Heart right ventricle (tissue), 16 donors: Measurements from ENCODE around the gene PAPLN. TPM values are rescaled to one million over a fixed set of nuclear protein-coding genes. Genes with fewer than 3 reads are reported as not detected.

Source experiments
- ATAC-seq, 8 donors: fragments of 200-7000 bp; cut with Tn5 transposase; one replicate each; pipeline ENCODE4 v1.9.1; 2020; ENCODE audit warnings: mild to moderate bottlenecking in 8 of 8, moderate library complexity in 8 of 8, moderate number of reproducible peaks in 1 of 8
- DNase-seq, 2 donors: peaks; one replicate each; pipeline ENCODE4 v3.0.0-alpha.2; 2020
- H3K27ac ChIP-seq, 10 donors: fragments of 200-600 bp; sonication (generic) in 2 of 10; one replicate each; pipeline versions ENCODE4 v1.5.0 to v1.8.0; 2020 to 2022; ENCODE audit warnings: mild to moderate bottlenecking in 3 of 10
- H3K27me3 ChIP-seq, 7 donors: fragments of 200-600 bp; one replicate each; pipeline ENCODE4 v1.8.0; 2021 to 2022; ENCODE audit warnings: mild to moderate bottlenecking in 2 of 7
- H3K36me3 ChIP-seq, 9 donors: fragments of 200-600 bp; sonication (generic) in 1 of 9; one replicate each; pipeline versions ENCODE4 v1.5.0 to v1.8.0; 2020 to 2022; ENCODE audit warnings: mild to moderate bottlenecking in 2 of 9
- H3K4me1 ChIP-seq, 9 donors: fragments of 200-600 bp; sonication (generic) in 1 of 9; one replicate each; pipeline versions ENCODE4 v1.5.0 to v1.8.0; 2020 to 2022; ENCODE audit warnings: mild to moderate bottlenecking in 4 of 9
- H3K4me3 ChIP-seq, 10 donors: fragments of 200-600 bp; sonication (generic) in 2 of 10; one replicate each; pipeline versions ENCODE4 v1.5.0 to v1.8.0; 2020 to 2022; ENCODE audit warnings: mild to moderate bottlenecking in 7 of 10, moderate library complexity in 2 of 10
- H3K9me3 ChIP-seq, 11 donors: fragments of 200-600 bp in 10 of 11; sonication (generic) in 2 of 11; one replicate each; pipeline versions ENCODE4 v1.5.0 to v1.8.0; 2013 to 2022; ENCODE audit warnings: mild to moderate bottlenecking in 2 of 11, control low read depth in 1 of 11, moderate library complexity in 1 of 11
- WGBS, 2 donors: extraction: QIAGEN DNeasy Blood & Tissue Kit; methylation state at CpG; one replicate each; pipeline ENCODE4 v1.1.7; 2013; ENCODE audit warnings: inconsistent platforms in 1 of 2; 5-methylcytosine and 5-hydroxymethylcytosine counted together
- intact Hi-C, 10 donors: fragments of 100-400 bp; cut with DNase I; formaldehyde crosslinking; loops; one replicate each; pipeline versions ENCODE4 v1.11.1 to v1.14.2; 2022
- polyA plus RNA-seq, 2 donors: library from polyadenylated mRNA; stranded (reverse); fragments of 200-250 nt; gene quantifications; one replicate each; pipeline ENCODE4 v1.2.3, GENCODE V29; 2013
- total RNA-seq, 10 donors: library from RNA; stranded (reverse); fragmentation: NEBNext Ultra II Directional in 3 of 10; extraction: Animal tissue kit (Norgen Biotek cat#: 25700) in 3 of 10; gene quantifications; one replicate each; pipeline versions ENCODE4 v1.2.1 to v1.2.4, GENCODE V29; 2021 to 2023
- TF ChIP-seq, protein P1 (sequence below), 9 donors: fragments of 200-600 bp; sonication (generic) in 2 of 9; IDR thresholded peaks; one replicate each; pipeline versions ENCODE4 v1.5.0 to v1.8.0; 2021 to 2022; ENCODE audit warnings: antibody characterized with exemption in 9 of 9, mild to moderate bottlenecking in 5 of 9, moderate library complexity in 1 of 9
- donor health status: Arrhythmogenic right ventricular cardiomyopathy.
- donor health status: ischemic (EF 13 %, LVEDD 7.1; RV severe dilation, severe dysfunction).
- donor health status: healthy with polysubstance abuse.
- donor health status: DM: no; HTN: yes; CAD: no.
- donor health status: DM: no; HTN: no; CAD: no.
- donor health status: ischemic (EF 25% LVEDD 6.9; RV normal size, moderate dysfunction).
- donor health status: ischemic (EF 25% LVEDD 5.7; RV mildly dilated, moderate dysfunction).
- donor health status: healthy.
- donor health status: DM: yes; HTN: yes; CAD: no.
- donor health status: Ischemic cardiomyopathy.
- donor health status: ischemic (EF 35%, LVEDD 5.7; RV mildly dilated, moderate dysfunction).
- donor health status: nonischemic (EF 11% LVEDD 7.7; RV severe dilation, severe dysfunction).
- donor health status: DM: yes; HTN: yes; CAD: no.
- donor health status: PGD.
- donor health status: ischemic (EF 29% LVEDD 5.4; RV normal size, mild dysfunction).
- donor health status: nonischemic (EF 23%, LVEDD 6.1; RV moderate dilation, normal function).

Gene PAPLN
- total and polyA plus RNA-seq, 12 donors = 0.64 to 4.1 (median 1.8) TPM

DNA sequence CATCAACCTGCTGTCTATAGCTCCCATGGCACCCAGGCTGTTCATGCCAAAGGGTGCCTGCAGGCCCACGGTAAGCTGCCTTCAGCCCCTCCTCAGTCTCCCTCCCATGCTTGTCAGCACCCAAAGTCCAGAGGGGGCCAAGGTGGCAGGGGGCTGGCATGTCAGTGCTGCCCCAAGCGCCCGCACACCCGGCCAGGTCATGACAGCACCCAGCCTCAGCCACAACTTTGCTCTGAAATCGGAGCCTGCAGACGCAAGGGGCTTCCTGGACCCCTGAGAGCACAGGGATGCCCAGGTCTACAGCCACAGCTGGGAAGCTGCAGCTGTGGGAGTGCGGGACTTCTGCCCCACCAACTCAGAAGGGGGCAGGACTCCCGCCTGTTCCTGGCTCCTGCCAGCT lies 28.5 kb upstream of the PAPLN start:
- DNase-seq (no peak), ATAC-seq (no peak)
- WGBS, 2 donors = 99% methylated on average over 8 of the region's 8 CpGs
- Histone ChIP-seq H3K27me3 (no peaks in the 10 kb centered on the region), H3K9me3 (no peaks in the 10 kb centered on the region), H3K4me1 (peaks cover 0 to 2% (median 0%) of the 10 kb centered on the region in 9 donors), H3K4me3 (no peak overlapping the region), H3K27ac (no peak overlapping the region), H3K36me3 (peaks cover 0 to 99% (median 50%) of the 10 kb centered on the region in 9 donors)
- TF ChIP-seq, protein P1, sequence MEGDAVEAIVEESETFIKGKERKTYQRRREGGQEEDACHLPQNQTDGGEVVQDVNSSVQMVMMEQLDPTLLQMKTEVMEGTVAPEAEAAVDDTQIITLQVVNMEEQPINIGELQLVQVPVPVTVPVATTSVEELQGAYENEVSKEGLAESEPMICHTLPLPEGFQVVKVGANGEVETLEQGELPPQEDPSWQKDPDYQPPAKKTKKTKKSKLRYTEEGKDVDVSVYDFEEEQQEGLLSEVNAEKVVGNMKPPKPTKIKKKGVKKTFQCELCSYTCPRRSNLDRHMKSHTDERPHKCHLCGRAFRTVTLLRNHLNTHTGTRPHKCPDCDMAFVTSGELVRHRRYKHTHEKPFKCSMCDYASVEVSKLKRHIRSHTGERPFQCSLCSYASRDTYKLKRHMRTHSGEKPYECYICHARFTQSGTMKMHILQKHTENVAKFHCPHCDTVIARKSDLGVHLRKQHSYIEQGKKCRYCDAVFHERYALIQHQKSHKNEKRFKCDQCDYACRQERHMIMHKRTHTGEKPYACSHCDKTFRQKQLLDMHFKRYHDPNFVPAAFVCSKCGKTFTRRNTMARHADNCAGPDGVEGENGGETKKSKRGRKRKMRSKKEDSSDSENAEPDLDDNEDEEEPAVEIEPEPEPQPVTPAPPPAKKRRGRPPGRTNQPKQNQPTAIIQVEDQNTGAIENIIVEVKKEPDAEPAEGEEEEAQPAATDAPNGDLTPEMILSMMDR (IDR thresholded peaks at IDR 0.05) = no peak
- intact Hi-C loops = no loop called here

DNA sequence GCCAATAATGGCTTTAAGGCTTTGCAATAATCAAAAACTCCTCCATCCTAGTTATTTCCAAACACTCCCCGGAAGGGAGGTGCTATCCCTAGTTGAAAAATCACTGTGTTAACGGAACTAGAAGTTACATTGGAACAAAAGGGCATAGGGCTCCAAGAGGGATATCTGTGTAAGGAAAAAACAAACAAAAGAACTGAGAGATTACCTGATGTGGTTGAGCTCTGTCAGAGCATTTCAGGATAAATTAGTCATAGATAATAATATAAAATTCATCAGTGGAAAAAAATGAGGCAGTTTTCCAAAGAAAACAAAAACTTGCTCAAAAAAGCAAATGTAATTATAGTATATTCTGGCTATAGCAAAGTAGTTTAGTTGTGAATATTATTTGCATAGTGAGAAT lies 27.4 kb upstream of the PAPLN start:
- Histone ChIP-seq H3K4me3 (no peak overlapping the region), H3K36me3 (peaks cover 0 to 99% (median 43%) of the 10 kb centered on the region in 9 donors), H3K4me1 (peaks cover 0 to 2% (median 0%) of the 10 kb centered on the region in 9 donors), H3K27ac (no peak overlapping the region), H3K27me3 (no peaks in the 10 kb centered on the region), H3K9me3 (no peaks in the 10 kb centered on the region)
- DNase-seq = no peak
- TF ChIP-seq, protein P1 (IDR thresholded peaks at IDR 0.05) = no peak
- intact Hi-C loops = no loop called here
- 65 to 82% methylated on average over 2 of the region's 2 CpGs for WGBS, 2 donors
- no peak for ATAC-seq

DNA sequence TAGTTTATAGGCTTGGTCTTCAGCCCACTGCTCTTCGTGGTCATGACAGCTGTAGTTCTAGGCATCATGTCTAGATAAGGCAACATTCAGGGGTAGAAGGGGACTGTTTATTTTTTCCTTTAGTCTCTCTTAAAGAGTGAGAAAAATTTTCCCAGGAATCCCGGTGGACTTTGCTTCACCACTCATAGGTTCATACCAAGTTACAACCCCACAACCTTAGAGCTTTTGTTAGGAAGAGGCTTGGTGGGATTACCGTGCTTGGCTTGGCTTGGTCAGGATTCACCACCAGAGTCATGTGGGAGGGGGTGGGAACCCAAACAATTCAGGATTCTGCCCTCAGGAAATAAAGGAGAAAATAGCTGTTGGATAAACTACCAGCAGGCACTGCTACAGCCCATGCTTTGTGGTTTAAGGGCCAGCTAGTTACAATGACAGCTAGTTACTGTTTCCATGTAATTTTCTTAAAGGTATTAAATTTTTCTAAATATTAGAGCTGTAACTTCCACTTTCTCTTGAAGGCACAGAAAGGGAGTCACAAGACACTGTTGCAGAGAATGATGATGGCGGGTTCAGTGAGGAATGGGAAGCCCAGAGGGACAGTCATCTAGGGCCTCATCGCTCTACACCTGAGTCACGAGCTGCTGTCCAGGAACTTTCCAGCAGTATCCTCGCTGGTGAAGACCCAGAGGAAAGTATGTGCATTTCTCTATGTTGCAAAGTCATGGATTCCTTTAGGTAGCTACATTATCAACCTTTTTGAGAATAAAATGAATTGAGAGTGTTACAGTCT lies 25.9 kb upstream of the PAPLN start:
- H3K36me3 ChIP-seq = peaks cover 0 to 100% (median 39%) of the 10 kb centered on the region in 9 donors
- no peaks in the 10 kb centered on the region for H3K9me3 ChIP-seq
- TF ChIP-seq, protein P1 (IDR thresholded peaks at IDR 0.05) = no peak
- H3K4me3 ChIP-seq = no peak overlapping the region
- no peak for DNase-seq
- intact Hi-C loops = no loop called here
- ATAC-seq = no peak
- peaks cover 0 to 2% (median 0%) of the 10 kb centered on the region in 9 donors for H3K4me1 ChIP-seq
- no peak overlapping the region for H3K27ac ChIP-seq
- WGBS, 2 donors = 95% methylated on average over 7 of the region's 7 CpGs
- no peaks in the 10 kb centered on the region for H3K27me3 ChIP-seq

DNA sequence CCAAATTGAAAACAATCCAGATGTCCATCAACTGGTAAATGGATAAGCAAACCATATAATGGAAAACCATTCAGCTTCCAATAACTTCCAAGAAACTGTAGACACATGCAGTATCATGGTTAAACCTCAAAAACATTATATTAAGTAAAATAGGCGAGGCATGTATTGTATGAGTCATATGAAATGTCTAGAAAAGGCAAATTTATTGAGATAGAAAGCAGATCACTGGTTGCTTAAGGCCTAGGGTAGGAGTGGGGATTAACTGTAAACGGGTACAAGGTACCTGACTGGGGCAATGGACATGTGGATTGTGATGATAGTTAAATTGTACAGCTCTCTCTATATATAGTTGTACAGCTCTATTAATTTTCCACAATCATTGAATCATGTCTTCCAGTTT lies 21.3 kb upstream of the PAPLN start:
- no peak for ATAC-seq
- DNase-seq = no peak
- Histone ChIP-seq H3K4me3 (no peak overlapping the region), H3K27ac (no peak overlapping the region), H3K9me3 (no peaks in the 10 kb centered on the region), H3K36me3 (peaks cover 0 to 100% (median 31%) of the 10 kb centered on the region in 9 donors), H3K4me1 (no peaks in the 10 kb centered on the region), H3K27me3 (no peaks in the 10 kb centered on the region)
- intact Hi-C loops = no loop called here
- TF ChIP-seq, protein P1 (IDR thresholded peaks at IDR 0.05) = no peak
- 98 to 100% methylated on average over 2 of the region's 2 CpGs for WGBS, 2 donors
